A673 (cell line): Measurements from ENCODE around the gene NUP188.

Source experiments
- CTCF ChIP-seq: fragments of 300-800, 200-600 bp; sonication (generic); conservative IDR thresholded peaks from 2 replicates; pipeline ENCODE4 v1.5.1; 2017; ENCODE audit warnings: low read depth, mild to moderate bottlenecking, antibody characterized with exemption, low read length, moderate library complexity, mixed read lengths
- EZH2 ChIP-seq: fragments of 200-600 bp; sonication (generic); IDR thresholded peaks from 2 replicates; pipeline ENCODE4 v1.6.1; 2017; ENCODE audit warnings: borderline replicate concordance, low read depth, mild to moderate bottlenecking, mixed read lengths, antibody characterized with exemption, low read length; ENCODE audit not compliant: poor library complexity, severe bottlenecking

DNA sequence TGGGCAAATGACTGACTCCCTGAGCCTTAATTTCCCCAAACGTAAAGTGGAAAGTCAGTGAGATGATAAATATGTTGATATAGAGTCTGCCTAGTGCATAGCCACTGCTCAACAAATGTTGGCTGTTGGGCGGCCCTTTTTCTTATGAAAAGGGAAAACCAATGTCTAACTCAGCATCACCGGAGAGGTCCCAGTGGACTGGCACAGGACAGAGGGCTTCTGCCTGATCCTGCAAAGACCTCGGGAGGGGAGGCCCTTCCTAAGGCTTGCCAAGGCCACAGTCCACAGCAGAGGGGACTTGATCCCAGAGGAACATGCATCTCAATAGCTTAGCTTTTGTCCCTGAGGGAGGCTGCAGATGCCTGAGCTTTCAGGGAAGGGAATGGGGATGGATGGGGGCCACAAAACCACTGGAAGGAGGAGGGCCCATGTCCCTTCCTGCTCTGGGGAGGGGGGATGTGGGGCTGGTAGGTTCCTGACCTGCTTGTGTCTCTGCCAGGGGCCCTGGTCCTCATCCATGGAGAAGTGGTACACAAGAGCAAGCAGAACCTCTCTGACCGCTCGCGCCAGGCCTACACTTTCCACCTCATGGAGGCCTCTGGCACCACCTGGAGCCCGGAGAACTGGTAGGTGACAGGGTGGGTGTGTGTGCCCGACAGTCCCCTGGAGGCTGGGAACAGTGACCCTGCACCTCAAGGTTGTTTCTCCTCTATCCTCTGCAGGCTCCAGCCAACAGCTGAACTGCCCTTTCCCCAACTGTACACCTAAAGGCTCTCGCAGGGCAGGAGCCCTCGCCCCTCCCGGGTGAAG, 6.3 kb upstream of the NUP188 start:
- TF ChIP-seq CTCF (no peak), EZH2 (no peak)
